ENCODE data around the gene GAPVD1. TPM values are rescaled to one million over a fixed set of nuclear protein-coding genes. Genes with fewer than 3 reads are reported as not detected.

GAPVD1 gene
- total RNA-seq, 2 experiments from 2014 or later: 49.7 to 49.8 TPM

DNA sequence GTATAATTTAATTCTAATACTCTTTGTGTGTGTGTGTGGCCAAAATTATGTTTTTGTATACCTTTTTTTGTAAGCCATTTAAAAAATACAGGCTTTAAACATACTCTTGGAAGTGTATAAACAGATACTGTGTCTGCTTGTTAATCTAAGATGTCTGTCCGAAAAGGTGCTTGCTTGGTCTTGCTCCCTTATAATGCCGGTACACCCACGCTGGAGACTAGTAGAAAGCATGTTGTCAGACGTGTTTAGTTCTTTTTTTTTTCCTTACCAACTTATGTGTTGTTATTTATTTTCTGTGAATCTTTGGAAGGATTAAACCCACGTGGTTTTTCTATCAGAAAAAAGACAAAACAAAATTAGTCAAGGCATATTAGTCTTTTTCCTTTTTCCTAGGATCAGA, 9.5 kb downstream of the GAPVD1 start:
- Mint-ChIP-seq H3K36me3 (ENCODE audit: low read depth) (peaks cover 21% of the 10 kb centered on the region), H3K27ac (no peak overlapping the region), H3K9me3 (no peaks in the 10 kb centered on the region), H3K27me3 (no peaks in the 10 kb centered on the region), H3K4me1 (ENCODE audit: low read depth) (peaks cover 30% of the 10 kb centered on the region), H3K4me3 (no peak overlapping the region)
- intact Hi-C loops (cut with micrococcal nuclease): no loop called here
- ChIA-PET CTCF (no interaction called here), POLR2A (interaction anchor here (0.6 kb wide), 1 partner anchor 438 kb away, joined by 4 read pairs; no protein-coding TSS in a partner anchor)
- no peak for ATAC-seq
- TF ChIP-seq, protein P1, sequence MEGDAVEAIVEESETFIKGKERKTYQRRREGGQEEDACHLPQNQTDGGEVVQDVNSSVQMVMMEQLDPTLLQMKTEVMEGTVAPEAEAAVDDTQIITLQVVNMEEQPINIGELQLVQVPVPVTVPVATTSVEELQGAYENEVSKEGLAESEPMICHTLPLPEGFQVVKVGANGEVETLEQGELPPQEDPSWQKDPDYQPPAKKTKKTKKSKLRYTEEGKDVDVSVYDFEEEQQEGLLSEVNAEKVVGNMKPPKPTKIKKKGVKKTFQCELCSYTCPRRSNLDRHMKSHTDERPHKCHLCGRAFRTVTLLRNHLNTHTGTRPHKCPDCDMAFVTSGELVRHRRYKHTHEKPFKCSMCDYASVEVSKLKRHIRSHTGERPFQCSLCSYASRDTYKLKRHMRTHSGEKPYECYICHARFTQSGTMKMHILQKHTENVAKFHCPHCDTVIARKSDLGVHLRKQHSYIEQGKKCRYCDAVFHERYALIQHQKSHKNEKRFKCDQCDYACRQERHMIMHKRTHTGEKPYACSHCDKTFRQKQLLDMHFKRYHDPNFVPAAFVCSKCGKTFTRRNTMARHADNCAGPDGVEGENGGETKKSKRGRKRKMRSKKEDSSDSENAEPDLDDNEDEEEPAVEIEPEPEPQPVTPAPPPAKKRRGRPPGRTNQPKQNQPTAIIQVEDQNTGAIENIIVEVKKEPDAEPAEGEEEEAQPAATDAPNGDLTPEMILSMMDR (IDR thresholded peaks at IDR 0.05): no peak
- no peak for DNase-seq

DNA sequence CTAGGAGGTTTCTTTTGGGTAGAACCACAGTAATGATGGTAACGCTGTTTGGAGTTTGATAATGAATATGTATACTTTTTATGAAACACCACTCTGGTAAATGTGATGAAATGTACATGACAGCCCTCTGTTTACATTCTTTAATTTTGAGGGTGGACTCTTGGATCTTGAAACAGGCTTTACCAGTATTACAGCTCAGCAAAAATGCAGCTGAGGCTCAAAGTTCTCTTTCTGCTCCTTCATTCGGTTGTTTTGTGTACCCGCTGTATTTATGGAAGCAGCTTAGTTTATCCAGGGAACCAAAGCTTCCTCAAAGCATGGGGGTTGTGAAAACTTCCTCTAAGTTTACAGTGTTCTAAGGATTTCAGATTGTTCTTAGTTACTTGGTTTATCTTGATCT, 11.1 kb downstream of the GAPVD1 start:
- Mint-ChIP-seq H3K27ac (no peak overlapping the region), H3K4me1 (ENCODE audit: low read depth) (peaks cover 27% of the 10 kb centered on the region), H3K9me3 (no peaks in the 10 kb centered on the region), H3K36me3 (ENCODE audit: low read depth) (peaks cover 14% of the 10 kb centered on the region), H3K27me3 (no peaks in the 10 kb centered on the region), H3K4me3 (no peak overlapping the region)
- intact Hi-C loops (cut with micrococcal nuclease): no loop called here
- TF ChIP-seq, protein P1 (IDR thresholded peaks at IDR 0.05): no peak
- ATAC-seq: no peak
- no peak for DNase-seq
- ChIA-PET CTCF (interaction anchor here (0.6 to 1.6 kb wide), 3 partner anchors 17 to 53 kb away, joined by 3 to 4 read pairs (median 3); no protein-coding TSS in a partner anchor), POLR2A (interaction anchor here (0.7 to 1.1 kb wide), 2 partner anchors 29 to 31 kb away, joined by 3 to 5 read pairs; partner anchors contain the start of gene HSPA5)

DNA sequence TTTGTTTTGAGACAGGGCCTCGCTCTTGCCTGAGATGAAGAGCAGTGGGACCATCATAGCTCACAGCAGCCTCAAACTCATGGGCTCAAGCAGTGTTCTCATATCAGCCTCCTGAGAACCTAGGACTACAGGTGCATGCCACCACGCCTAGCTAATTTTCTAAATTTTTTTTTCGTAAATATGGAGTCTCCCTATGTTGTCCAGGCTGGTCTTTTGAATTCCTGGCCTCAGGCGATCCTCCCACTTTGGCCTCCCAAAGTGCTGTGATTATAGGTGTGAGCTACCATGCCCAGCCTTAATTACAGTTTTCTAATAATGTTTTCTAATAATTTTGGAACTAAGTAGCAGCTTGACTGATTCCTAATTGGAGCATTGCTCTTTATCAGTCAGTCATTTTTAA, 15.1 kb downstream of the GAPVD1 start:
- no peak for DNase-seq
- Mint-ChIP-seq H3K4me1 (ENCODE audit: low read depth) (peaks cover 15% of the 10 kb centered on the region), H3K27ac (no peak overlapping the region), H3K36me3 (ENCODE audit: low read depth) (peaks cover 5% of the 10 kb centered on the region), H3K4me3 (no peak overlapping the region), H3K9me3 (no peaks in the 10 kb centered on the region), H3K27me3 (no peaks in the 10 kb centered on the region)
- intact Hi-C loops (cut with micrococcal nuclease): no loop called here
- POLR2A ChIA-PET: no interaction called here
- CTCF ChIA-PET: interaction anchor here (0.9 kb wide), 1 partner anchor 49 kb away, joined by 3 read pairs; no protein-coding TSS in a partner anchor
- TF ChIP-seq, protein P1 (IDR thresholded peaks at IDR 0.05): no peak
- ATAC-seq: no peak

GRCh38 chr9:125277411-125277810, 15.8 kb downstream of the GAPVD1 start:
- ChIA-PET CTCF (interaction anchor here (0.9 kb wide), 1 partner anchor 49 kb away, joined by 3 read pairs; no protein-coding TSS in a partner anchor), POLR2A (no interaction called here)
- Mint-ChIP-seq H3K9me3 (no peaks in the 10 kb centered on the region), H3K27ac (no peak overlapping the region), H3K4me3 (no peak overlapping the region), H3K27me3 (no peaks in the 10 kb centered on the region), H3K4me1 (ENCODE audit: low read depth) (peaks cover 15% of the 10 kb centered on the region), H3K36me3 (ENCODE audit: low read depth) (peaks cover 5% of the 10 kb centered on the region)
- ATAC-seq (no peak), DNase-seq (no peak)
- TF ChIP-seq, protein P1 (IDR thresholded peaks at IDR 0.05): no peak
- intact Hi-C loops (cut with micrococcal nuclease): no loop called here

DNA sequence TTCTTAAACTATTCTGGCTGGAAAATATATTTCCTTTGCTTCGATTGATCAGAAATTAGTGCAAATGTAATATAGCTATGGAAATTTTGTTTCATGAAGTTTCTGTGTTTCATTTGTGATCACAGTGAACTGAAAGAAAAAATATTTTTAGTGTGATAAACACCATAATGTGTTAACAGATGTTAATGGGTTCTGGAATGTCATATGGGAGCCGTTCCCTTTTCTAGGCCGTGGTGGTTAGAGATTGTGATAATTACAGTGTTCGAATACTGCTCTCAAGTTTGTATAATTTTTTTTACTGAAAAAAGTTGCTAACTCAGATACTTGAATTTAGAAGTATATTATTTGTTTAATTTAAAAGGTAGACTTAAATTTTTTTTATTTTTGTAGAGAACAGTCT, 19.3 kb downstream of the GAPVD1 start:
- no peaks in the 10 kb centered on the region for H3K27me3 Mint-ChIP-seq
- ChIA-PET POLR2A (interaction anchor here (0.9 to 1.1 kb wide), 2 partner anchors 10 to 40 kb away, joined by 3 read pairs; partner anchors contain the start of gene HSPA5), CTCF (interaction anchor here (0.8 kb wide), 1 partner anchor 10 kb away, joined by 3 read pairs; no protein-coding TSS in a partner anchor)
- H3K4me1 Mint-ChIP-seq (ENCODE audit: low read depth): peaks cover 9% of the 10 kb centered on the region
- H3K4me3 Mint-ChIP-seq: no peak overlapping the region
- no peak overlapping the region for H3K27ac Mint-ChIP-seq
- no peaks in the 10 kb centered on the region for H3K9me3 Mint-ChIP-seq
- ATAC-seq: no peak
- no peak for DNase-seq
- peaks cover 8% of the 10 kb centered on the region for H3K36me3 Mint-ChIP-seq (ENCODE audit: low read depth)
- TF ChIP-seq, protein P1 (IDR thresholded peaks at IDR 0.05): no peak
- intact Hi-C loops (cut with micrococcal nuclease): no loop called here

Data from activated CD8-positive, alpha-beta T cell treated with anti-CD3 and anti-CD28 coated beads for 36 hours (primary cell).